MCF 10A (cell line): ENCODE measurements around the gene MBL2. TPM values are rescaled to one million over a fixed set of nuclear protein-coding genes. Genes with fewer than 3 reads are reported as not detected.

ENCODE experiments used
- BruUV-seq: library from RNA; stranded (reverse); fragments of 400-500 nt; replicated peaks from 2 replicates; lab custom pipeline; 2021; lab: Mats Ljungman, UMichigan
- CTCF ChIA-PET: fragments of 300-600 bp; sonication (Branson Sonifier 250); formaldehyde crosslinking; extraction: SDS; loops from one replicate; lab custom pipeline; 2021; ENCODE audit warnings: antibody characterized with exemption, inconsistent platforms; lab: Yijun Ruan, JAX
- POLR2A ChIA-PET: fragments of 300-600, 350-650 bp; sonication (Branson Sonifier 250); formaldehyde crosslinking; extraction: SDS; loops from one replicate; lab custom pipeline; 2020; ENCODE audit warnings: antibody characterized with exemption, inconsistent platforms; lab: Yijun Ruan, JAX
- DNase-seq: peaks from one replicate; pipeline ENCODE4 v3.0.0-alpha.2; 2018; ENCODE audit not compliant: unreplicated experiment
- H3K27ac Mint-ChIP-seq: one replicate; pipeline ENCODE4 v1.8.0; 2022; ENCODE audit warnings: mild to moderate bottlenecking, low read depth, mixed read lengths; ENCODE audit not compliant: unreplicated experiment
- H3K27me3 Mint-ChIP-seq: one replicate; pipeline ENCODE4 v1.8.0; 2022; ENCODE audit warnings: mixed read lengths; ENCODE audit not compliant: insufficient read depth, unreplicated experiment
- H3K36me3 Mint-ChIP-seq: one replicate; pipeline ENCODE4 v1.8.0; 2022; ENCODE audit warnings: mild to moderate bottlenecking, moderate library complexity, mixed read lengths; ENCODE audit not compliant: insufficient read depth, unreplicated experiment
- H3K4me1 Mint-ChIP-seq: one replicate; pipeline ENCODE4 v1.8.0; 2022; ENCODE audit warnings: mixed read lengths; ENCODE audit not compliant: insufficient read depth, unreplicated experiment
- H3K4me3 Mint-ChIP-seq: one replicate; pipeline ENCODE4 v1.8.0; 2022; ENCODE audit warnings: mild to moderate bottlenecking, moderate library complexity, mixed read lengths; ENCODE audit not compliant: unreplicated experiment
- H3K9me3 Mint-ChIP-seq: one replicate; pipeline ENCODE4 v1.8.0; 2022; ENCODE audit warnings: mixed read lengths; ENCODE audit not compliant: unreplicated experiment
- intact Hi-C: fragments of 100-400 bp; cut with micrococcal nuclease; formaldehyde crosslinking; loops from 2 replicates; pipeline ENCODE4 v1.14.1; 2022
- total RNA-seq: library from RNA; stranded (reverse); gene quantifications from 2 replicates; pipeline ENCODE4 v1.2.3, GENCODE V29; 2022
- TF ChIP-seq, protein P1 (sequence below): fragments of 200-600 bp; IDR thresholded peaks from one replicate; pipeline ENCODE4 v1.8.0; 2022; ENCODE audit warnings: antibody characterized with exemption, mild to moderate bottlenecking; ENCODE audit not compliant: unreplicated experiment

Gene MBL2
- total RNA-seq, 1 experiment from 2014 or later = not detected

DNA sequence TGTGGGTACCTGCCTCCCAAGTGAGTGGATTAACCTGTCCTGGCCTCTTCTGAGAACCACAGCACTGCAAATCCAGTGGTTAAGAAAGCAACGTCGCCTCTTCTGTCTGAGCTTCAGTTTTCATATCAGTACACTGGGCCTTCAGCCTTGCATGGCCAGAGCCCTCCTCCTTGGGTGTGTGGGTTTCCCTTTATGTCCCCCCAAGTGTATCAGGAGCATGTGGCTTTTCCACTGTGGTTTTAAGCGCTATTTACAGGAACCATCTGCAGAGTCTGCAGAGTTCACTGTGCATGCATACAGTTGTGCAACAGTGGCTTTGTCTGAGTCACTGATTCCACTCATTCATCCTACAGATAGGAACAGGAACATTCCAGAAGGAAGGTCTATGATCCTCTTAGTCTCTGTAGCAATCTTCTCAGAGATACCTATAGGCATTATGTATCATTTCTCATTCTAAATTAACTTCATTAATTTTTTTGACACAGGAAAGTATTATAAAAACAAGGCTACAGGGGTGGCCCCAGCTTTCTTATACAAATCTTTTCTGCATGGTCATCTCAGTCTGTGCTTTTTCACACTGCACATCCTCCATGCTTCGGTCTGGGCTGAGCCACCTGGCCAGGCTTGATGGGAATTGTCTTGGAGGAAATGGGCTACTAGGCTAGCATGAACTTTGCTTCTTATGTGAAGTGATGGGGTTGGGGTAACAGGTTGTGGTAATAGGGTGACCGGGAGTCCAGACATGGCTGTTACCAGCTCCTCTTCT, 17.1 kb downstream of the MBL2 start:
- intact Hi-C loops = no loop called here
- Mint-ChIP-seq H3K27me3 (no peaks in the 10 kb centered on the region), H3K36me3 (no peaks in the 10 kb centered on the region), H3K27ac (no peak overlapping the region), H3K4me3 (no peak overlapping the region), H3K9me3 (no peaks in the 10 kb centered on the region), H3K4me1 (peaks cover 7% of the 10 kb centered on the region)
- DNase-seq = peak; percentile 65
- TF ChIP-seq, protein P1, sequence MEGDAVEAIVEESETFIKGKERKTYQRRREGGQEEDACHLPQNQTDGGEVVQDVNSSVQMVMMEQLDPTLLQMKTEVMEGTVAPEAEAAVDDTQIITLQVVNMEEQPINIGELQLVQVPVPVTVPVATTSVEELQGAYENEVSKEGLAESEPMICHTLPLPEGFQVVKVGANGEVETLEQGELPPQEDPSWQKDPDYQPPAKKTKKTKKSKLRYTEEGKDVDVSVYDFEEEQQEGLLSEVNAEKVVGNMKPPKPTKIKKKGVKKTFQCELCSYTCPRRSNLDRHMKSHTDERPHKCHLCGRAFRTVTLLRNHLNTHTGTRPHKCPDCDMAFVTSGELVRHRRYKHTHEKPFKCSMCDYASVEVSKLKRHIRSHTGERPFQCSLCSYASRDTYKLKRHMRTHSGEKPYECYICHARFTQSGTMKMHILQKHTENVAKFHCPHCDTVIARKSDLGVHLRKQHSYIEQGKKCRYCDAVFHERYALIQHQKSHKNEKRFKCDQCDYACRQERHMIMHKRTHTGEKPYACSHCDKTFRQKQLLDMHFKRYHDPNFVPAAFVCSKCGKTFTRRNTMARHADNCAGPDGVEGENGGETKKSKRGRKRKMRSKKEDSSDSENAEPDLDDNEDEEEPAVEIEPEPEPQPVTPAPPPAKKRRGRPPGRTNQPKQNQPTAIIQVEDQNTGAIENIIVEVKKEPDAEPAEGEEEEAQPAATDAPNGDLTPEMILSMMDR = no peak
- CTCF ChIA-PET = interaction anchor here (0.7 to 3.3 kb wide), 5 partner anchors 8 to 111 kb away, joined by 3 to 34 read pairs (median 4); no protein-coding TSS in a partner anchor
- POLR2A ChIA-PET = interaction anchor here (0.9 kb wide), 1 partner anchor 495 kb away, joined by 3 read pairs; no protein-coding TSS in a partner anchor
- no TSS peak for BruUV-seq

DNA sequence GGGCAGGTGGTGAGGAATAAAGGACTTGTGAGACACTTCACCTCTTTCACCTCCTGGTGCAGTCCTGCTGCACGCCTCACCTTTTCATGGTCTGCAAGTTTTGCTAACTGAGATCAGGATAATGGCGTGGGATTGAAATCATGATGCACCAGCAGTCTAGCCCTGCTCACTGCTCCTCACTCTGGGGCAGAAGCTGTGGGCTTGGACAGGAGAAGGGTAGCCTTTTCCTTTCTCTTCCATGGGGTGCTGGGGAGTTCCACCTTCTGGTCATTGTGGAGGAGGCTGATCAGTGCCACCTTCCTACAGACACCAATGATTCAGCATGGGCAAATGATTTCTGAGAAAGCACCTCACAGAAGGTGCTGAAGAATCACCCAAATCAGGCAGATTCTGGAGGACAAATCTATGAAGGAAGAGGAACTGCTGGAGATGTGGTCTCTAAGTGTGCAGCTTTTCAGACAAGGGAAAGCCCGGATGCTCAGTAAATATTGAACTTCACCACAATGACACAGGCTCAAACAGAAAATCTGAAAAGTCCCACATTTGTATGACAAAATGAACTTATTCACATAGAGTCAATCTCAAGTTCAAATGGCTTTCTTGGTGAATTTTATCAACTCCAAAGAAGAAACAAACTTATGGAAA, 19.7 kb downstream of the MBL2 start:
- TF ChIP-seq, protein P1 = no peak
- ChIA-PET POLR2A (interaction anchor here (0.5 to 0.6 kb wide), 2 partner anchors 13 to 298 kb away, joined by 3 to 4 read pairs; no protein-coding TSS in a partner anchor), CTCF (interaction anchor here (2.7 kb wide), 1 partner anchor 12 kb away, joined by 11 read pairs; no protein-coding TSS in a partner anchor)
- H3K27ac Mint-ChIP-seq = no peak overlapping the region
- no TSS peak for BruUV-seq
- DNase-seq = no peak
- no peak overlapping the region for H3K4me3 Mint-ChIP-seq
- intact Hi-C loops = no loop called here
- H3K36me3 Mint-ChIP-seq = no peaks in the 10 kb centered on the region
- H3K9me3 Mint-ChIP-seq = peaks cover 13% of the 10 kb centered on the region
- peaks cover 7% of the 10 kb centered on the region for H3K4me1 Mint-ChIP-seq
- no peaks in the 10 kb centered on the region for H3K27me3 Mint-ChIP-seq

DNA sequence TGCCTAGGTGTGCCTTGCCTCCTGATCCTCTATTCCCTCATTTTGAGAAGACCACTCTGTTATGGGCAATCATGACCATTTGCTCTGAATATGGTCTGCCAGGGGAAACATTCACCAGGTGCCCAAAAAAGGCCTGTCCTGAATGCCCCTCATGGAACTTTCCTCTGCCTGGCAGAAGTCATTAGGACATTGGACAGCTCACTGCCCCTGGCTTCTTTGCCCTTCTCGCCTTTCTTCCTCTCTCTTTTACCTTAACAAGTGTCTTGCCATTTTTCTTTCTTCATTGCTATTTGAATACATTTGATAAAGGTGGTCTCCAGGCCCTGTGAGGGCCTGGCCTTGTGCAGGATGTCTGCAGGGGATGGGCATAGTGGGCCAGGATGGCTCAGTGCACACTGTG, 20.3 kb downstream of the MBL2 start:
- Mint-ChIP-seq H3K36me3 (no peaks in the 10 kb centered on the region), H3K27ac (no peak overlapping the region), H3K4me3 (no peak overlapping the region), H3K27me3 (no peaks in the 10 kb centered on the region), H3K9me3 (peaks cover 13% of the 10 kb centered on the region), H3K4me1 (peaks cover 7% of the 10 kb centered on the region)
- BruUV-seq = no TSS peak
- ChIA-PET POLR2A (interaction anchor here (0.5 kb wide), 1 partner anchor 297 kb away, joined by 3 read pairs; no protein-coding TSS in a partner anchor), CTCF (interaction anchor here (0.9 to 2.7 kb wide), 3 partner anchors 11 to 108 kb away, joined by 3 to 11 read pairs (median 5); no protein-coding TSS in a partner anchor)
- no peak for DNase-seq
- intact Hi-C loops = no loop called here
- TF ChIP-seq, protein P1 = no peak

DNA sequence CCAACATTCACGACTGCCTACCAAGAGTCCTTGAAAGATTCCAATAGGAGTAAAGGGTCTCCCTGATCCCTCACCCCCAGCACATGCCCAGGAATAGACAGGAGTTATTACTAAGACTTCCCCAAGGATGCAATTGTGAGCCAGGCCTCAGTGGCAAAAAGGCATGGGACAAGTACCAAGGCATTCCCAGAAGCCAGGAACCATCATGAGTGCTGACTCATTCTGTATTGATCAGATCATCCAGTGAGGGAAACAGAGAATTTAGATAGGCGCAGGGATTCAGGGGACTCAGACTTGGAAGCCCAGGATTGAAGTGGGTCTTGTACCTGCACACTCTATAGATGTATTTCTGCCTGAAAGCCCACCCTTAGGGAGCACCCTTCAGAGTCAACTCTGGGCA, 21.2 kb downstream of the MBL2 start:
- TF ChIP-seq, protein P1 = no peak
- intact Hi-C loops = no loop called here
- Mint-ChIP-seq H3K27me3 (no peaks in the 10 kb centered on the region), H3K4me1 (peaks cover 7% of the 10 kb centered on the region), H3K4me3 (no peak overlapping the region), H3K27ac (no peak overlapping the region), H3K36me3 (no peaks in the 10 kb centered on the region), H3K9me3 (peaks cover 13% of the 10 kb centered on the region)
- ChIA-PET POLR2A (no interaction called here), CTCF (interaction anchor here (1.0 to 2.7 kb wide), 3 partner anchors 11 to 107 kb away, joined by 3 to 11 read pairs (median 3); no protein-coding TSS in a partner anchor)
- BruUV-seq = no TSS peak
- DNase-seq = no peak
